SW480 (cell line): ENCODE results near the gene OPCML.

Experiments
- DNase-seq: peaks from one replicate; pipeline ENCODE4 v3.0.0-alpha.2; 2016; ENCODE audit warnings: low spot score

The OPCML gene

DNA sequence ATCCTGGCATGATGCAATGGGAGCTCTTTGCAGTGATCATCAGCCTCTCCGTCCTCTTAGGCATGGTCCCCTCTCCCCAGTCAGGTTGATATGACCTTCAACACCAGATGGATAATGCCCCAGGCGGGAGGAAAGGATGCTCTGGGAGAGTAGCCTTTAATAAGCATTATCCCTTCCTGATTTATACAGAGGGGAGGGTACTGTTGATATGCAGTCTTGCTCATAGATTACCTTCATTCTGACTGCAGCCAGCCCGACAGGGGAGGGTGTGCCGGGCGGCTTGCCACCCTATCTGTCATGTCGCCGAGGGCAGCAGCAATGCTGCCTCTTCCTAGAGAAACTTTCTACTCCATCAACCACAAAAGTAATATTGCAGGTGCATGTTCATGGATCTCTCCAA is 497.4 kb downstream of the OPCML start:
- DNase-seq = no peak

DNA sequence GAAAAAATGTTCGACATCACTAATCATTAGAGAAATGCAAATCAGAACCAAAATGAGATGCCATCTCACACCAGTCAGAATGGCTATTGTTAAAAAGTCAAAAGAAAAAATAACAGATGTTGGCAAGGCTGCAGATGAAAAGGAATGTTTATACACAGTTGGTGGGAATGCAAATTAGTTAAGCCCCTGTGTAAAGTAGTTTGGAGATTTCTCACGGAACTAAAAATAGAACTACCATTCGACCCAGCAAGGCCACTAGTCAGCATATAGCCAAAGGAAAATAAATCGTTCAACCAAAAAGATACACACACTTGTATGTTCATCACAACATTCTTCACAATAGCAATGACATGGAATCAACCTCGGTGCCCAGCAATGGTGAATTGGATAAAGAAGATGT is 503.2 kb downstream of the OPCML start:
- no peak for DNase-seq

DNA sequence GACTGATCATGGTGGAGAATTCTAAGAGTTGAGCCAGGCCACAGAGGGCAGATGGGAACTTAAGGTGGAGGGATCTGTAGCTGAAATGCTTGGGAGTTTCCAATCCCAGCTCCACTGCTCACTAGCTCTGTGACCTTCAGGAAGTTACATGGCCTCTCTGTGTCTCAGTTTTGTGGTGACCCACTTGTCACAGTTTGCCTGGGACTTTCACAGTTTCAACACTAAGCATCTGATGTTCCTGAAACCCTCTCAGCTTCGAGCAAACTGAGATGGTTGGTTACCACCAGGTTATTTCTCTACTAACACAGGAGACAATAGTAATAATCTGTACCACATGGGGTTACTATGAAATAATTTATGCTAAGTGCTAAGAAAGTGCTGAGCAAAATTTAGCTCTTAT is 505.3 kb downstream of the OPCML start:
- DNase-seq = no peak

DNA sequence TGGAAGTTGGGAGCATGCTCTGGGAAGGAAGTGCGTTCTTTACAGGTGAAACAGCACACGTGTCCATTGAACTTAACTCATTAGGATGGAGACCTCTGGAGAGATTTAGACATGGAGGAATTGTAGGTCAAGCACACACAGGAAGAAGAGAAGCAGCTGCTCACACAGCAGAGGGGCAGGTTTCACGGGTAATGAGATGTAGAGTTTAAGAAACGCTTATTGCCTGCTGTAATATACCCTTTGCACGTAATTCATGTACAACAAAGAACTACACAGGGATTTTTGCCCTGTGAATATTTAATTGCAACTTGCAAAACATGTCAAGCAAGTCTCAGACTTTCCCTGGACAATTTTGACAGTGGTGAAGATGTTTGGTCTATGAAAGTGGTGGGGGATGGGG is 508.0 kb downstream of the OPCML start:
- DNase-seq = no peak

DNA sequence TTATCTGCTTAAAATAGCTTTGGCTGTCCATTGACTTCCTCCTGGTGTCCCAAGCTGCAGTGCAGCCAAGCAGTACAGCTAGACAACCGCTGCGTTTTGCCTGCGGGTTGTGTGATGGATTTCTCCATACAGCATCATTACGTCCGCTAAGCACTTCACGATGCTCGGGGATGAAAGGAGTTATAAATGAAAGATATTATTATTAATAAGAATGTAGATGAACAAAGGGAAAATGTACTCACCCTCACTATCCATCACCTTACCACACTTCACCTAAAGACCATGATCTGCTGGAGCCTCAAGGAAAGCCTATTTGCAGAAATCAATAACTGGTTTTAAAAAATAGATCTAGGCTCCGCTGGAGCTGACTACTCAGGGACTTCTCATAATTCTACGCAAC is 509.1 kb downstream of the OPCML start:
- no peak for DNase-seq

DNA sequence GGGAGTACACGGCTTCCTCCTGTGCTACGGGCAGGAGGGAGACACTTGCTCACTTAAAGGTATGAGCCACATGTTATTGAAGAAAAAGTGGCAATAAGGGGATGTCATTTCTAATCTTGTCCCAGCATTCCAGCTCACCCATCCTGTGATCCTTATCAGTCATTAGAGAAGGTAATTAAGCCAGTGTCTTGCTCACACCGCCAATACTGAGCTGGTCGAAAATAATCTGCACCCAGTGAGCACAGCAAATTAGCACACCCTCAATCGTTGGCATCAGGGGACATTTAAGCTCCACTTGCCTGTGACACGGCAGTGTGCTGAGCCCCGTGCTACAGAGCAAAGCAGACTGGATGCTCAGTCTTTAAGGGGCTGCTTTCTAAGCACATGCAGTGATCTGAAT is 510.7 kb downstream of the OPCML start:
- DNase-seq = no peak

DNA sequence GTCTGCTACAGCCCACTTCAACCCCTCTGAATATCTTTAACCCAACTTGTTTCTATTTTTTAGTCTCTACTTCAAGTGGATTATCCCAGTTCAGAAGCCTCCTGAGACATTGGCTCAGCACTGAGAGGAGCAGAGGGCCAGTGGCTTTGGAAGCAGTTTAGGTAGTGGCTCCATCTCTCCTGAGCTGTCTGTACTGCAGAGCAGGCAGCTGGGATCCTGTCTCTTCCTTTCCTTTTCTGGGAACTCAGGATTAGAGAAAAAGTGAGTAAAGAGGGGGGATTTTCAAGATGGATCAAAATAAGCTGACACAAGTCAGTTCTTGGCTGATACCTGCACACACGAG is 512.0 kb downstream of the OPCML start:
- no peak for DNase-seq

DNA sequence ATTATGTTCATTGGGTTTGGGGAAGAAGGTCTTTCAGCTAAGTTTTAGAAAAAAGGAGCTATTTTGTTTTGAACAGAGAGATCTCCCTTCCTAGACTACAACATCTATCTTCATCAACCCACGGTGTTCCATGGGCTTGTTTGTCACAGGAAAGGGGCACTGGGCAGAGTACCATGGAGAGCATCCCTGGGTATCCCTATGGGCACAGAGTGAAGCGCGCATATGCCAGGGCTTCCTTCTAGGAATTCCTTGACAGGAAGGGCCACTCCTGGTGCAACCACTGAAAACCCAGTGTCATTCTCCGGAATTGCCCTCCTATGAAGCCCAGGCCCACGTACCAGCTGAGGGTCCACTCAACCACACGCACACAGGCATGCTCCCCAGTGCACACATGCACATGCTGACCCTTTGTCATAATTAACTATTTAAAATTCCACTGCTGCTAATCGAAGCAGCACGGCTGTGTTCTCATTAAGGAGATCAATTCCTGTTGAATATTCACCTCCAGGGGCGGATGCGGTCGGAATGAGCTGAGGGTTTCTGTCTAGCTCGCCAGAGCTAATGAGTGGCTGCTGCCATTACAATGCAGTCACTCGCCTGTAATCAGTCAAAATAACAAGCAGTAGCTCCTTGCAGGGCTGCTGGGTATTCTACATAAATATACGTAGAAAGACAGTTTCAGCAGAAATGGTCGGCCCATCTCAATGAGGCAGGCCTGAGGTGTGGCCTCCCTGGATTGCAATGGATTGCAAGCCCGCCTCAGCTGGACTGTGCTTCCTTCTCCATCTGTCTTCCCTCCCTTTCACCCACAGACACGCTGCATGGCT is 512.5 kb downstream of the OPCML start:
- DNase-seq = no peak

DNA sequence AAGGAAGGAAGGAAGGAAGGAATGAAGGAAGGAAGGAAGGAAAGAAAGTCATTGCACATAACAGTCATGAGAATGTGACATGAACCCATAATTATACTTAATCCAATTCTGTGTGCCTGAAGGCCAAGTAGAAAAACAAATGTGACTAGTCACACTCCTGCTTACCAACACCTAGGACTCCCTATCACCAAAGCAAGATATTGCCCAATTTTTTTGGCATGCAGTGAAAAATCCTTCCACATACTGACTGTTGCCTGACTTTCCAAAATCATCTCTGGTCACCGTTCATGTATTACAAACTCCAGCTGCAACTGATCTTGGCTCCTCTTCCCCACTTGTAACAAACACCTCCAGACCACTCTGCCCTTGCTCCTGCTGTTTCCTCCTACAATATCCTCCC is 516.8 kb downstream of the OPCML start:
- no peak for DNase-seq

DNA sequence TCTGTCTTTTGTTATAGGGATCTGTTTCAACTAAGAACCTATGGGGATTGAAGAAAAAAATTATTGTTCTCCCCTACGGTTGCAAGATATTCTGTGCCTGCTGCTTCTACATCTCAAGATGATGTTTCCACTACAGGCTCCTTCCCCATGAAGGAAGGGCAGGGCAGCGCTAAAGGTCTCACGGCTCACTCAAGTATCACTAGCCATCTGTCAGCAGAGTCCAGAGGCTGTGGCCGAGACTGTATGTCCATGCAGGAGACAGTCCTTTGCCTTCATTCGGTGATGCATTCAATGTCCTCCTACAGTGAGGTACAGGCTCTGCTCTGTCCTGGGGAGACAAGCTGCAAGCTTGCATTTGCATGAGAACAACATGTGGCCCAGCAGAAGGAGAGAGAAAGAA is 518.0 kb downstream of the OPCML start:
- DNase-seq = no peak

DNA sequence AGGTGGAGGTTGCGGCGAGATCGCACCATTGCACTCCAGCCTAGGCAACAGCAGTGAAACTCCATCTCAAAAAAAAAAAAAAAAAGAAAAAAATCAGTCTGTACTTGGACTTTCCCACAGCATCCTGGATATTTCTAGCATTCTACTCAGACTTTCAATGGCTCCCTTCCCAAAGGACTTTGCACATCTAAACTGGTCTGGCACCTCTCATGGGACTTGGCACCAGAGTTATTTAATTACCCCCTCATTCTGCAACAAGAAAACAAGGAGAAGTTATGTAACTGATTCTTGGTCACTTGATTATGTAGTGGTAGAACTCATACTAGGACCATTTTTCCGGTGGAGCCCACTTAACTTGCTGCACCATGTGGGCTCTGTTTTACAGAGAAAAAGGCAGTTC is 519.5 kb downstream of the OPCML start:
- no peak for DNase-seq

DNA sequence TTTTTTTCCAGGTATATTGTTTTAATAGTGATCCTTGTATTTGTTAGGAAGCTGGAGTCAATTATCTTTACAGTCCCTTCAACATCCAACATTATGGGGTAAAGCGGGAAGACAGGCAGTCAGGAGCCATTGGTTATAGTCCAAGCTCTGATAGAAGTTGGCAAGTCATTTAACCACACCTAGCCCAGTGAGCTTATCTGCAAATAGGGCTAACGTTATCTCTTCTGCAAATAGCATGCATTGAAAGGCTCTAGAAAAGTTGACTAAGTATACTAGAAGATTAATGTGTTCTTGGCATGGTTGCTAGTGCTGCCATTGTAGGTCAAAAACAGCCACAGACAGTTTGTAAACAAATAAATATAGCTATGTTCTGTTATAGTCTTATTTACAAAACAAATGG is 520.7 kb downstream of the OPCML start:
- DNase-seq = no peak

DNA sequence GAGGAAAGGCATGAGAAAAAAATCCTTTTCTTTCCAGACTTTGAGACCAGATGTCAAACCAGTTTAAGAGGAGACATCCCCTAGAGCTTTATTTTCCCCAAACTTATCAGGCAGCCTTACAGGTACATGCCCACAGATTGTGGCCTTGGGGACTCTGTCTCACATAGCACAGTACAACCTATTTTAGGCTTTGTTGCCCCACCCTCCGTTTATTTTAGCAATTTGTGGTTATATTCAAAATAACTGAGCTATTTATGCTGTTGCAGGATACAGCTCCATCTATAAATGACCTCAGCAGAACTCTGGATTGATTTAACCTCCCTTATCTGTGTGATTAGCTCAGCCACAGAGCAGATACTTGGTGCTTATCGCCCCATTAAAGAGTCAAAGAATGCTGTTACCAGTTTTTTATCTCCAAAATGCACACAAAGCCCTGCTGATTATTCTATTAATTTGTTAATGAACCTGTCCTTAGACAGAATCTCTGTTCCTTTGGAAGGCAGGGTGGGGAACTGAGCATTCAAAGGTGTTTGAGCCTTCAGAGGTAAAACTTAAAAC is 525.2 kb downstream of the OPCML start:
- no peak for DNase-seq

DNA sequence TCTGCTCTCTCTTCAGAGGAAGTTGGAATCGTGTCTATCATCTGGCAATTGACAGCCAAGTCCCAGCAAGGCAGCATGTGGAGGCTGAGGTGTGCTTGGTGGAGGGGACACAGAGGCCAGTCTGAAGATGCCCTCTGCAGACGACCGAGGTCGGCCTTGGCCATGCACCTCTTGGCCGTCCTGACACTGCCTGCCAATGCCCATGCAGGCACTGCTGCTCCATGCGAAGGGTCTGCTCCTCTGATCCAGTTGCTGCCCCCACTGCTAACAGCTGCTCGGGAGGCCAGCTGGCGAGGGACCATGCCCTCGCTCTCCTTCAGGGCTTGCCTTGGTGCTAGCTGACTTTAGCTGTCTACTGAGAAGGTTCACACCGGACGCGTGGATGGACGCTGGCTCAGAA is 527.9 kb downstream of the OPCML start:
- no peak for DNase-seq

DNA sequence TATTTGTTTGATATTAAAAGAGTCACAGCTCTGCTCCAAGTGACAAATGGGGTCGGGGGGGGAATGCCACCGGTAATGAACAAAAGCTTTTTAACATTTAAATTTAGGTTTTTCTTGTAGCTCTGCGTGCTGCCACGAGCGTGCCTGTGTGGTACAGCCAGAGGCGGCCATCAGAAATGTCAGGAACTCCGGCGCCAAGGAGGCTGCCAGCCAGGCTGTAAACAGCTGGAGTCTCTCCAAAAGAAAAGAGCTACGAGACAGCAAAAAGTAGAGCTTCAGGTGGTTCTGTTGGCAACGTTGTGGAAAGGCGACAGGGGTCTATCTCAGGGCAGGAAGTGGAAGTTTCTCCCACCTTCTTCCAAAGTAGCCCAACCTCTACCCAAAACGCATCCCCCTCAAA is 532.8 kb downstream of the OPCML start:
- no peak for DNase-seq

DNA sequence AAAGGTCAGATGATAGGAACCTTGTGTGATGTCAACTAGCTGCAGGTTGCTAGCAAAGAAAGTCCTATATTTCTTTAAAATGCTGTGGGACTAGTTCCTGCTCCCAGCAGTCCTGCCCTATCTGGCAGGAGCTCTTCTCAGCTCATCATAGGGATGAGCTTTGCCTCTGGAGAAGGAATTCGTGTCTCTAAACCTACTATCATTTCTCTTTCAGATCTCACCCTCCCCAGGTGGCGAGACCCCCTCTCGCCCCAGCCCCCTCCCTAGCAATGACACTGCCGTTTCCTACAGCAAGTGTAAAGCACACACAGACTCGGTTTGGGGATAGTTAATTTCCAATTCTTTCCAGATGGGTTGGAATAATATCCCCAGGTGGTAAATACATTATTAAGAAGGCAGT is 533.3 kb downstream of the OPCML start:
- DNase-seq = no peak

DNA sequence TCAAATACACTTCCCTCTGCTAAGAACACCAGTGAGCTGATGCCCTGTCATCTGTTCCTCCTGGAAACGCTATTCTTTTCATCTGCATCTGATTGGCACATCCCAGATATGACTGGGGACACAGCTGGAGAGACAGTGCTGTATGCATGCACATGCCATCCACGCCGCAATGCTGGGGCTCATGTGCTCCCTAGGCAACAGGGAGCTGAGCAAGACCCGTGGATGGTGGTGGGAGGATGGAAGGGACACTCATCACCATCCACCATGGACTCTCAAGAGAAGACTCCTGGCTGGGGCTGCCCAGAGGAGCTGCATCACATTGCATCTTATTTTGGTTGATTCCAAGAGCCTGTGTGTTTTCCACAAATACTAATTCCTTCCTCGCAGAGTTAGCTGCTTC is 534.9 kb downstream of the OPCML start:
- no peak for DNase-seq

DNA sequence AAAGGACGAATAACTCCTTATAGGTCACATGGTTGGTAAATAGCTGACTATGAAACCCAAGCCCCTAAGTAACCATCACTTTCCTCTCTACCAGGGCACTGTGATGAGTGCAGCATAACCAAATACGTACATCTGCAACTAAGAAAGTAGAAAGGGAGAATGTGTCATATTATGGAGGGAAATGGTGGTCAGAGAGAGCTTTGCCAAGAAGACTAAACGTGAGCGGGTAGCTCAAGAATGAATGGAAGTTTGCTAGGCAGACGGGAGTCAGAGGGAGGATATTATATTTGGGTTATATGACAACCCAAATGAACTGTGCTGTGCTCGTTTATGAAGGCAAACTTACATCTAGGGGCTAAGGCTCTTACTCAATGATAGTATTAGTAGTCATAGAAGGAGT is 537.3 kb downstream of the OPCML start:
- DNase-seq = no peak

DNA sequence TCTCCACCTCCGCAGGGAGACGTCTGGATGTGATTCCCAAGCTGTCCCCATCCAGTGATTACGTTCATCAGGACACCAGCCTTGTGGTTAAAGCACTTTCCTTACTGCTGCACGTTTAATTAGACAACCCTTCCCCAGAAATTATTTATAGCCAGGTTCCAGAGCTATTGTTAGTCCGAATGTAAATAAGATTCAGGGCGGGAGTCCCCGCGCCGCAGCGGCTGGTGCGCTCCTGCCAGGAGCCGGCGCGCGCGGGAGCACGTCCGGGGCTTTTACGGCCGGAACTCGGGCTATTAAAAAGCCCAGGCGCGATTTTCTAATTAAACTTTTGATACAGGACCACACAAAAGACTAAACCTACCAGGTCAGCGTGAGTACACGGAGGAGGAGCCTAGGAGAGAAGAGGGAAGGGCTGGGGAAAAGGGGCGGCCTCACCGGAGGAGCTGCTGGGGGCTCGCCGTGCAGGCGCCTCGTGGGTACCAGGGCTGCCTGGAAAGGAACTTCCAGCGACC is 538.3 kb downstream of the OPCML start:
- no peak for DNase-seq

DNA sequence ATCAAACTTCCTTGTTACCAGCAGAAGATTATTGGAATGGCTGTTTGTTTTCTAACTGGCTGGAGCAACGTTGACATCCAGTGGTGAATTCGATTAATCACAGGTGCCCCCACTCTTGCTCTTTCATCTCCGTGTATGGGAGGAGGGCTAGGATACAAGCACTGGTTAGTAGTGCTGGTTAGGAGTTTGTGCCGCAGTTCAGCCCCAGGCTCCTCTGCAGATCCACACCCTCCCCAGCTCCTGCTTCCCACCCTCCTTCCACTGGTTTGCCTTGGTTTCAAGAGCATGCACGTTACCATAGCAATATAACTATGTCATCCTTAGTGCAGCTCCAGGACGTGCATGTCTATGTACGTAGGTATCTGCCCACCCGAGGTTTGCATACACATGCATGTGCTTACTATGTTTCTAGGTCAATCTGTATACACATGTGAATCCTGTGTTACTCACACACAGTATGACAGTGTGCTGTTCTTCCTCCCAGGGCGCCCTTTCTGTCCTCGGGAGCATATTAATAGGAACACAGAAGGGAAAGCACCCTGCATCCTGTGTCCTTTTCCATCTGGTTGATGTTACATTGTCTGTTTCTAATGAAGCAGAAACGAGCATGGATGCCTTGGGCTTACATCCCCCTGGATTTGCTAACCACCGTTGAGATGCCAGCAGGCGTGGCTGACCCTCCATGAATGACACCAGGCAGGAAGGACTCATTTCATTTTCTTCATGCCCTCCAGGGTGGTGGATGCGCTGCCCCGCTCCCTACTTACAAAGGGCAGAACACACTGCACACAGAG is 539.3 kb downstream of the OPCML start:
- peak; percentile 10 for DNase-seq

DNA sequence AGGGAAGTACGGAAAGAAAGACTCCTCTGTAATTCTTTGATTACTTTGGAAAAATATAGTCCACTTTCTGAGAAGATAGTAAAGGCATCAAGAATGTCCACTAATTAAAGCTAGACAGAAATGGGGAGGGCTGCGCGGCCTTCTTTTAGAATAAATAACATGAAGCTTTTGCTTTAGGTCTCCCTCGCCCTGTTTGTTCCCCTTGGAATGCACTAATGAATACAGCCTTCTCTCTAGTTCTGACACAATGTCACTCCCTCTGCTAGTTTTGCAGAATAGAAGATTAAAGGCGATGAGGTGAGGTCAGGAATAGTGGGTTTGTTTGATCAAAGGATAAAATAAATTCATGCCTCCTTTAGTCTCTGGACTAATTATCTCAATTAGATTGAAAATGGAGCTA is 543.9 kb downstream of the OPCML start:
- no peak for DNase-seq

DNA sequence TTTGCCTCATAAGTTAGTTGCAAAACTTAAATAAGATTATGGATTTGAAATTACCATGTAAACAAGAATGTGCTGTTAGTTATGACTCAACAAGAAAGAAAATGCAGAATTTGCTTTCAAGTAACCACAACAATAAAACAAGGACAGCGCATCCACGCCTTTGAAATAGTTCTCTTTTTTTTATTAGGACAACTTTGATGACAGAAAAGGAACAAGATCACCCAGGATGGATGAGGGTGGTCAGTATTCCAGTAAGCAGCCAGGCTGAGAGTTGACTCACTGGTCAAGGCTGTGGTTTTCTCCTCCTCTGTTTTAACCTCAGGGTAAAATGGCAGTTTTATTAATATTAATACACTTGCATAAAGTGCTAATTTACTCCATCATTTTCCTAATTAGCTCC is 544.4 kb downstream of the OPCML start:
- peak; percentile 69 for DNase-seq

DNA sequence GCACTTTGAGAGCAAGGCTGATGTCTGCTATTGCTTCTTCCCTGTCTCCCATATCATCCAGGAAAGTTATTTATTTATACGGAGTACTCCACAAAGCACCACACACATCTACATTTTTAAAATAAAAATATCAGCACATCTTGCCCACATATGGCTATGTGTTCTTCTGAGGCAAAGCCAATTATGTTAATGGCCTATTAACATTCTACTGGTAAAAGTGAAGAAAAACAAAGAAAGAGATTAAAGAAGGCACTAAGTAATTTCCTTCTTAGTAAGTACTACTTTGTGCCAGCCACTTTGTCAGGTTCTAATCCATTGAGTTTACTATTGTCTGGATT is 548.7 kb downstream of the OPCML start:
- no peak for DNase-seq
